ENCODE results near the gene A2M.

The A2M gene

GRCh38 chr12:9071518-9071917 is 44.2 kb downstream of the A2M start:
- no peak for DNase-seq

- no peak for DNase-seq
Measured at GRCh38 chr12:9070351-9070750, 45.4 kb downstream of the A2M start.

- DNase-seq: no peak
Measured at GRCh38 chr12:9068600-9068999, 47.1 kb downstream of the A2M start.

DNA sequence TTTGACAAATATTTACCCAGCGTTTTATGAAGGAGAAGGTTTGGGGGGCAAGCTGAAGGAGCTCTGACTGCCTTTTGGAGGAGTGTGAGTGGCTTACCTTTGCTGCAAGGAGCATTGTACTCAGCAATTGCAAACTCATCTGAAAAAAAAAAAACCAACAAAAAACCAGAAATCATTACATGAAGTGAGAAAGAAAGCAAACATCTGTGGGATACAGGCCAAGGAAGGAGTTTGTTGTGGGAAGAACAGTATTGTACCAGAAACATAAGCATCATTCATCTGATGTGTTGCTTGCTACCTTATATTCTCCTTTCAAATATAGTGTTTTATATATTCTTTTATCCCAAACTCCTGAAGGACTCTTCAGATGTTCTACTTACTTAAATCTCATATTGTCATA is 47.6 kb downstream of the A2M start:
- no peak for DNase-seq

DNA sequence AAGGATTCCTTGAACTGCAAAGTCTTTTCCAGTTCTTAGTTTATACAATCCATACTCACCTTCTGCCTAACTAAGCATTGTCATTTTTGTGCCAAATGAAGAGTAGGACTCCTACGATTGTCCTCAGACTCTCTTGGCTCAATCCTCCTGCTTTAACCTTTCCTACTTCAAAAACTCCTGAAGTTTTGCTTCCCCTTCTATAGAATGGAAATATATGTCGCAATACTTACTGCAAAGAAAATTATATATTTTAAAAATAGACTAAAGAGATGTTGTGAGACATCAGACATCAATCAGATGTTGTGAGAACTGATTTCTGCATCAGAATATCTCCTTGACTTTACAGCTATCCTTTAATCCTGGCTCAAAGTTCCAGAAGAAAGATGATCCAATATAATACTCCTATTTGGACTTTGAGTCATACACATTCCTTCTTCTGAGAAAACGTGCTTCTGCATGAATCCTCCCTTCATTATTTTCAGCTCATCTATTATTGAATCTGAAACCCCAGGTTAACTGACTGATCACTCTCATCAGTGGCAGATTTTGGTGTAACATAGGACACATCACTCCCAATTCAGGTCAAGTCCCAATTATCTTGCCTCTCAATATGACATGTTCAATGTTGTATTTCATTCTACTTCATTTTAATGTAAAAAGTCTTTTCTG is 48.8 kb downstream of the A2M start:
- no peak for DNase-seq

GRCh38 chr12:9066183-9066623 is 49.5 kb downstream of the A2M start:
- DNase-seq: no peak

DNA sequence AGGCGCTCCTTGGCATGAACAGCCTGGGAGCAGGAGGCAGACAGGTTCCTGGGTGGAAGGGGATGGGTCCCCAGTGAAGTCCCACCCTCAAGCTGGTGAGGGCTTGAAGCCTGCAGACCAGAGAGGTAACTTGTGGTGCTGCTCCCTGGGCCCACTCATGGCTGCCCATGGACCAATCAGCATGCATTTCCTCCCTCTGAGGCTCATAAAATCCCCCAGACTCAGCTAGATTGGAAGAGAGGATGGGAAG is 50.2 kb downstream of the A2M start:
- no peak for DNase-seq

DNA sequence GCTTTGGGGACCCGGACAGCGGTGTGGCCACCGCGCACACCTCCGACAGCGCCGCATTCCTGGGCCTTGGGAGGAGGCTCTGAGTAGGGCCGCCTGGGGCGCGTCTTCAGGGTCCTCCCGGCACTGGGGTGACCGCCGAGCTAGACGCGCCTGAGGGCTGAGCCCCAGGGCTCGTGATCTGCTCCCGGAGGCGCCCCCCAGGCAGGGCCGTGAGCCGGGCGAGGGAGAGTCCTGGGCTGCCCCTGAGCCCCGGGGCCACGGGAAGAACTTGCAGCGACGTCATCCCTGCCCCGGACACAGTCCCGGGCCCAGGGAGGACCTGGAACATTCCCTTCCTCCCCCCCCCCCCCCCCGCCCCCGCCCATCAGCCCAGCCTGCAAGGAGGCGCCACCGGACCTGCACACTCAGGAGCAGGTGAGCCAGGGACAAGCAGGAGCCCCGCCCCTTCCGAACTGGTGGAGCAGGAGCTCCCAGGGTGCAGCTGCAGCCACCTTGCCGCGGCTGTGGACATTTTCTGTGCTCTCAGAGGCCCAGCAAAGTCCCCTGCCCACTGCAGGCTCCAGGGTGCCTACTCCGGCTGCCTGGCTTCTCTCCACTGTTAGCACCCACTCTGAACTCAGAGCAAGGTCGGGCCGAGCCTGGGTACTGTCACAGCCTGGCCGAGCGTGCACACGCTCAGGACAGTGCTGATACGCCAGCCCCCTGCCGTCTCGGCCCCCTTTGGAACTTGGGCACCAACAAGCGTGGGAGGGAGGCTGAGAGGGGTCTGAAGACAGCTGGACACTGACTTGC is 50.7 kb downstream of the A2M start:
- peak; percentile 1 for DNase-seq

DNA sequence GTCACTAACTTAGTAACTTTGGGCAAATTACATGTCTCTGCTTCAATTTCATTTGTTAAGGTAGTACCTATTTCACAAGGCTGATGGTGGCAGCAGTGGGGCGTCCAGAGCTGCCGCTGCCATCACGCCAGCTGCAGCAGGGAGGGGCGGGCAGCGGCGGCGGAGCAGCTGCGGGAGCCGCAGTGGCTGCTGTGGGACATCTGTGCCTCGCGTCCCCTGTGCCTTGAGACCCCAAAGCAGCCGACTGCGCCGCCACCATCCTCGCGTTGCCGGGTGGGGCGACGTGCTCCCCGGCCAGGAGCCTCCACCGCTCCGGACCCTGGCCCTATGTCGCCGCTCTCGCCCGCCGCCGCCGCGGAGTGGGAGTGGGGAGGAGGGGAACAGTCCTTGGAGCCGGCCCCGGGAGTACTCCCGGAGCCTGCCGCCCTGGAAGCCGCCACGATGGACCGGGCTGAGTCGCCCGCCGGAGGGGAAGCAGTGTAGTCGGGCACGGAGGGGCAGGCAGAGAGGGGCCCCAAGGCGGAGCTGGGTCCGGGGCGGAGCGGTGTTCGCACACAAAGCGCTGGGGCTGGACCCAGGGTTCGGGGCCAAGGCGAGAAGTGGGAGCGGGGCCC is 51.4 kb downstream of the A2M start:
- DNase-seq: peak; percentile 48

GRCh38 chr12:9052610-9053009 is 63.1 kb downstream of the A2M start:
- DNase-seq: no peak

GRCh38 chr12:9051158-9051550 is 64.6 kb downstream of the A2M start:
- no peak for DNase-seq

- DNase-seq: no peak
Measured at GRCh38 chr12:9050521-9051157, 65.1 kb downstream of the A2M start.

DNA sequence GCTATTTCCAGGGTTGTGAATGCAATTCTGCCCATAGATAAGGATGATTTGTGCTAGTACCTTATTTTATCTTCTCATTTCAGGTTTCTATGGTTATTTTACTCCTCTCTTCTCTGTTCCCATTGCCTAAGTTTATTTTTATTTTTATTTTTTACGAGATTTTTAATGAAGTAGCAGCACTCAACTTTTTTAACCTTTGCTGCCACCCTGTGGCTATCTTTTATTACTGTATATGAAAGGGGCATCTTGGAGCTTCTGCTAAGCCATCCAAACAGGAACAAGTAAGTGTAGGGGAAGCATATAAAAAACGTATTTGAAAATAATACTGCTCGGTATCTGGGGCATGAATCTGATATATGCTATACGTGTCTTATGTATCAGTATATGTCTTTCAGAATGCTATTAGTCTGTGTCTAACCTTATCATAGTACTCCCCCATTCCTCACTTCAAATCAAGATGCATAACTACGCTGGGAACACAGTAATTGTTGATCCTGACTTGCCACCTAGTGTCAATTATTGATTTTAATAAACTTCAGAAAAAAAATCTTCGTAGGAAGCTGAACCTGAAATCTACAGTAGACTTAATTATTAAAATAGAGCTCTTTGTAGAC is 66.1 kb downstream of the A2M start:
- DNase-seq: peak; percentile 27

DNA sequence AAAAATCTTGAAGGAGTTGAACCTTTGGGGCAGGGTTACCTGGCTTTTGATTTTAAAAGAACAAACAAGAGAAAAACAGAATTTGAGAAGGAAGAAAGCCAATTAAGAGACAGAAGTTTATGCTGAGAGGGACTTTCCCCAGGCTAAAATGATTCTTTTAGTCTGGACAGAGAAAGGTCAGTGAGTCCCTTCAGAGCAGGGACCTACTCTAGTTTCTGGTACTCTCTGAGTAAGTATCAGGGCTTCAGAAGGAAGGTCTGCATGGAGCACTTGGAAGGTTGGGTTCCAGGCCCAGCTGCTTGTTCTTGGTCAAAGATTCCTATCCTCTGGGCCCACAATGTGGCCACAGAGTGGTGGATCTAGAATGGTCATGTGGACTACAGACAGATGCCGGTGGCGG is 66.8 kb downstream of the A2M start:
- no peak for DNase-seq

DNA sequence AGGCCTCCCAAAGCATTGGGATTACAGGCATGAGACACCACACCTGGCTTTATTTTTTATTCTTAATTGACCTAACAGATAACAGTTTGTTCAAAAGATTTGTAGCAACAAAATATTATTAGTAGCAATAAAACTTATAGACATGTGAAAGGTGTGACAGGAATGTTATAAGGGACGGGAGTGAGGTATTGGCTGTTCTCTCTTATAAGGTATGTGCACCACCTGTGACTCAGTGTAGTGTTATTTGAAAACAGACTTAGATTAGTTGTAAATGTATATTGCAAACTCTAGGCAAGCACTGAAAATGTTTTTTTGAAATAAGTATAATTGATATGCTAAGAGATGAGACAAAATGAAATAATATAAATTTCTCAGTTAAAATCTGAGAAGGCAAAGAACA is 68.6 kb downstream of the A2M start:
- no peak for DNase-seq

GRCh38 chr12:9043766-9044165 is 72.0 kb downstream of the A2M start:
- DNase-seq: peak; percentile 83

- no peak for DNase-seq
Measured at GRCh38 chr12:9041321-9041720, 74.4 kb downstream of the A2M start.

DNA sequence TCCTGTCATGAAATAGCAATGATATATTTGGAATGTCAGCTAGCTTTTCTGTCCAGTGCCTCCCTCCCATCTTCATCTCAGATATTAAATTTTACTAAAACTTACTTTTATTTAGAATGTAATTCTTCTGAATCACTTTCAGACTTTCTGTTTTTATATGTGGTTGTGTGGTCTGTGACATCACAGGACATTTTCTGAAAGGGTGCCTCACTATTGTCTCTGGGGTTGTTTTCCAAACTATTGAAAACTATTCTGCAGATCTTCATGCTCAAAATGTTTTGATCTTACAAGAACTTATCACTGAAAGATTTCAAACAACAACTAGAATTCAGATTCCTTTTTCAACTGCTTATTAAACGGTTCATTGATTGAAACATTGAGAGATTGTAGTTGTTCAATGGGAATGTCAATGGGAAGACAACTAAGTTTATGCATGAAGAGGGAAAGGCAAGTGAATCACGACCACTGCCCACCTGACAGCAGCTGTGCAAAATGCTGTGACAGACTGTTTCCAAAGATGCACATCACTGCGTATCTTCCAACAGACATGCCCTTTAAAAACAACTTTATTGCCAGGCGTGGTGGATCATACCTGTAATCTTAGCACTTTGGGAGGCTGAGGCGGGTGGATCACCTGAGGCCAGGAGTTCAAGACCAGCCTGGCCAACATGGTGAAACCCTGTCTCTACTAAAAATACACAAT is 75.1 kb downstream of the A2M start:
- no peak for DNase-seq

DNA sequence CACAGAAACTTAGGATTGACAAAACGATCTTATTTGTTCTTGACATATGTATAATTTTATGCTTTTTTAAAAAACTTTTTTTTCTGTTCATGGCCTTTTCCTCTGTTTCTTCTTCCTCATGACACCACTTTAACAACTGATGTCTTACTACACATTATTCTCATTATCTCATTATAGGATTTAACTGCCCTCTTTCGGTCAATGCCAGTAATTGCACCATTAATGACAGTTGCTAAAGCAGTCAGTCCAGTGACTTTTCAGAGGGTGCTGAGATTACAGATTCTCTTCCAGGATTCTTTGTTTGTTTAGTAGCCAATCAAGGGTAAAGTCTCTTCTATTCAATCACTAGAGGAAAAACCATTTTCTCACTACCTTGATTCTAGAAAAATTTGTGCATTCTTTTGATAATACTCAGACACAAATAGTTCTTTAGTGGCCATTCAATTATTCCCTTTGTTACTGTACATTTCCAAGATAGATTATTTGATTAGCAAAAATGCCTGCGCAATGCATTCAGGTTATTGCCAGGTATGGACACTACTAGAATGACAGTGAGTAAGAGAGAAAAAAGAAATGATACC is 76.2 kb downstream of the A2M start:
- peak; percentile 32 for DNase-seq

GRCh38 chr12:9037431-9037830 is 78.3 kb downstream of the A2M start:
- no peak for DNase-seq

DNA sequence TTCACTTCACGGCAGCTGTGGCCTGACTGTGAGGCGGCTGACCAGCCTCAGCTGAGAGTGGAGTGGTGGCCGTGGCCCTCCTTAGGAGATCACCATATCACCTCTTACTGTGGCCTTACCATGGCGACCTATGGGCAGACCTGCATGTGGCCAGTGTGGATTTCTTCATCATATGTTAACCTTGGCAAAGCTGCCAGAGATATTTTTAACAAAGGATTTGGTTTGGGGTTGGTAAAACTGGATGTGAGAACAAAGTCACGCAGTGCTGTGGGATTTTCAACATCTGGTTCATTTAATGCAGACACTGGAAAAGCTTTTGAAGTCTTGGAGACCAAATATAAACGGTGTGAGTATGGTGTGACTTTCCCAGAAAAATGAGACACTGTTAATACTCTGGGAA is 79.5 kb downstream of the A2M start:
- DNase-seq: no peak

DNA sequence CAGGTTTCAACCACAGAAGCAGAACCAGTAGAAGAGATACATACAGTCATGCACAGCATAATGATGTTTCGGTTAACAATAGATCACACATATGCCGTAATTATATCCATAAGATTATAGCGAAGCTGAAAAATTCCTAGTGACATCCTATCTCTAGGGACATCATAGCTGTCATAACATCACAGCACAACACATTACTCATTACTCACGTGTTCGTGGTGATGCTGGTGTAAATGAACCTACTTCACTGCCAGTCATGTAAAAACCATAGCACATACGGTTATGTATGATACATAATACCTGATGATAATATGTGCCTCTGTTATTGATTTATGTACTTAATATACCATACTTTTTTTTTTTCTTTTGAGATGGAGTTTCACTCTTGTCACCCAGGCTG is 81.6 kb downstream of the A2M start:
- no peak for DNase-seq
